ENCODE data around the gene RAB9B. TPM values are rescaled to one million over a fixed set of nuclear protein-coding genes. Genes with fewer than 3 reads are reported as not detected.
"Not testable (repeated sequence)": the region's sequence is repeated elsewhere in the genome, so short reads cannot be mapped to it uniquely, and the experiment has no call there.

Gene RAB9B
- polyA plus RNA-seq, 1 donor: 3.2 TPM

DNA sequence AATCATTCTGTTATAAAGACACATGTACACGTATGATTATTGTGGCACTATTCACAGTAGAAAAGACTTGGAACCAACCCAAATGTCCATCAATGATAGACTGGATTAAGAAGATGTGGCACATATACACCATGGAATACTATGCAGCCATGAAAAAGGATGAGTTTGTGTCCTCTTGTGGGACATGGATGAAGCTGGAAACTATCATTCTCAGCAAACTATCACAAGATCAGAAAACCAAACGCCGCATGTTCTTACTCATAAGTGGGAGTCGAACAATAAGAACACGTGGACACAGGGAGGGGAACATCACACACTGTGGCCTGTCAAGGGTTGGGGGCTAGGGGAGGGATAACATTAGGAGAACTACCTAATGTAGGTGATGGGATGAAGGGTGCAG lies 15.0 kb downstream of the RAB9B start:
- not testable (repeated sequence) for H3K4me3 ChIP-seq (ENCODE audit: low read length); H3K9me3 ChIP-seq (ENCODE audit: control insufficient read depth, low read depth, low read length); H3K36me3 ChIP-seq (ENCODE audit: control insufficient read depth, insufficient read depth, low read length); H3K27ac ChIP-seq (ENCODE audit: low read length); H3K27me3 ChIP-seq (ENCODE audit: control insufficient read depth, insufficient read depth, low read length); H3K4me1 ChIP-seq (ENCODE audit: control insufficient read depth, insufficient read depth, low read length); DNase-seq
- no CpG with 5 or more reads among the region's 5 CpGs for WGBS (ENCODE audit: insufficient coverage, low lambda C conversion rate)

DNA sequence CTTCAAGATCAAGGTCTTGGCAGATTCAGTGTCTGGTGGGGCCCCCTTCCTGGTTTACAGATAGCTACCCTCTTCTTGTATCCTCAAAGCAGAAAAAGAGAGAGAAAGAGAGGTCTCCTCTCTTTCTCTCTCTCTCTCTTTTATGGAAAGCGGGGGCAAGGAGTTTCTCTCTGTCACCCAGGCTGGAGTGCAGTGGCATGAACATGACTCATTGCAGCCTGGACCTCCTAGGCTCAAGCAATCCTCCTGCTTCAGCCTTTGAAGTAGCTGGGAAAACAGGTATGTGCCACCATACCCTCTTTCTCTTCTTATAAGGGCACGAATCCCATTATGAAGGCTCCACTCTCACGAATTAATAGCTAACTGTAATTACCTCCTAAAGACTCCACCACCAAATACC lies 20.2 kb downstream of the RAB9B start:
- Histone ChIP-seq H3K36me3 (ENCODE audit: control insufficient read depth, insufficient read depth, low read length) (no peaks in the 10 kb centered on the region), H3K4me3 (ENCODE audit: low read length) (no peak overlapping the region), H3K27me3 (ENCODE audit: control insufficient read depth, insufficient read depth, low read length) (no peaks in the 10 kb centered on the region), H3K9me3 (ENCODE audit: control insufficient read depth, low read depth, low read length) (no peaks in the 10 kb centered on the region), H3K27ac (ENCODE audit: low read length) (no peak overlapping the region), H3K4me1 (ENCODE audit: control insufficient read depth, insufficient read depth, low read length) (no peaks in the 10 kb centered on the region)
- no CpG with 5 or more reads among the region's 3 CpGs for WGBS (ENCODE audit: insufficient coverage, low lambda C conversion rate)
- peak in 1 of 2 donors; percentile 6 for DNase-seq

DNA sequence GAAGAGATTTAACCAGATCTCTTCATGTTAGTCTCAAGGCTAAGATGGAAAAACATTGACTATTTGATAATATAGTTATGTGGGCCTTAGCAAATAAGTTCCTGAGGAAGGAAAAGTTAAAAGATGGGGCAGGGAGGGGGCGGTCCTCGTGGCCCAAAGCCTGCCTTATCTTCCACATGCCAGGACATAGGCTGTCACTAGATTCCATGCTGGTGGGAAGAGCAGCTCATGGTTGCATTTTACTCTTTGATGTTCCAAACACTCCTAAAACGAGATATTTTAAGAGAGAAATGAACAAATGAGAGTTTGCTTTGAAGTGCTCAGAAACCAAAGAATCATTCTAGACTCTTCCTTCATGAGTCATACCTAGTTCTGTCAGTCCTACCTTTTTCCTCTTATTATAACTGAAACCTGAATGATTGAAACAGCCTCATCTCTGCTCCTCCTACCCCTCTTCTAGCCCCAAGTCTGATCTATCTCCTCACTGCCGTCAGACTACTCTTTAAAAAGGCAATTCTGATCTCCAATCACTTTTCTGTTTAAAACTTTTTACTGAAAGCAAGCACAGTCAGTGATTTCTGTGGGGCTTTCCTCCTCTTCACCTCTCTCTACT lies 25.1 kb downstream of the RAB9B start:
- WGBS (ENCODE audit: insufficient coverage, low lambda C conversion rate): no CpG with 5 or more reads among the region's 4 CpGs

DNA sequence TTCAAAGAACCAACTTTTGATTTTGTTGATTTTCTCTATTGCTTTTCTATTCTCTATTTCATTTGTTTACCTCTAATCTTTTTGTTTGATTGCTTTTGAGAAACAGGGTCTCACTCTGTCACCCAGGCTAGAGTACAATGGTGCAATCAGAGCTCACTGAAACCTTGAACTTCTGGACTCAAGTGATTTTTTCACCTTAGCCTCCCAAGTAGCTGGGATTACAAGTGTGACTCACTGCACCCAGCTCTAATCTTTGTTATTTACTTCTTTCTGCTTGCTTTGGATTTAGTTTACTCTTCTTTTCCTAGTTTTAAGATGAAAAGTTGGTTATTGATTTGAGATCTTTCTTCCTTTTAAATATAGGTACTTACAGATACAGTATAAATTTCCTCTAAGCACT lies 26.2 kb downstream of the RAB9B start:
- Histone ChIP-seq H3K9me3 (ENCODE audit: control insufficient read depth, low read depth, low read length) (no peaks in the 10 kb centered on the region), H3K27me3 (ENCODE audit: control insufficient read depth, insufficient read depth, low read length) (no peaks in the 10 kb centered on the region), H3K4me3 (ENCODE audit: low read length) (no peak overlapping the region), H3K4me1 (ENCODE audit: control insufficient read depth, insufficient read depth, low read length) (no peaks in the 10 kb centered on the region), H3K36me3 (ENCODE audit: control insufficient read depth, insufficient read depth, low read length) (no peaks in the 10 kb centered on the region), H3K27ac (ENCODE audit: low read length) (no peak overlapping the region)
- peak; percentile 12 to 50 for DNase-seq

More for the DNA sequence above, 25.1 kb downstream of the RAB9B start:
- H3K27ac ChIP-seq (ENCODE audit: low read length): no peak overlapping the region
- no peaks in the 10 kb centered on the region for H3K36me3 ChIP-seq (ENCODE audit: control insufficient read depth, insufficient read depth, low read length)
- H3K27me3 ChIP-seq (ENCODE audit: control insufficient read depth, insufficient read depth, low read length): no peaks in the 10 kb centered on the region
- H3K4me3 ChIP-seq (ENCODE audit: low read length): no peak overlapping the region
- no peaks in the 10 kb centered on the region for H3K4me1 ChIP-seq (ENCODE audit: control insufficient read depth, insufficient read depth, low read length)
- DNase-seq: no peak
- H3K9me3 ChIP-seq (ENCODE audit: control insufficient read depth, low read depth, low read length): no peaks in the 10 kb centered on the region

DNA sequence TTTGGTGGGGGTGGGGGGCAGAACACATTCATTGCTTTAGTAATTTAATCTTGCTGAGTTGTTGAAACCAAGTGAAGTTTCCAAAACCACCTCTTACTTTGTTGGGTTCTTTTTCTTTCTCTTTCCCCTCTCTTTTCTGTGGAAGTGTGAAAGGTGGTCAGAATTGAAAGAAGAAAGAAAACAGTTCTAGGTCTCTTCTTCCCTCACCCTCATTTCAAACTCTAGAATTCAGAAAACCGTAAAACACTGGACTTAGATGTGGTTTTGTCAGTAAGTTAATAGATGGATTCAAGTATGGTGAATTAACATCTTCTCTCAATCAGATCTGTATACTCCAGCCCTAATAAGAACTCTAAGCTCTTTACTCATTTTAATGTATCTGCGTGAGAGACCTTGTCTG lies 31.7 kb downstream of the RAB9B start:
- H3K4me3 ChIP-seq (ENCODE audit: low read length): no peak overlapping the region
- DNase-seq: no peak
- H3K27ac ChIP-seq (ENCODE audit: low read length): no peak overlapping the region
- H3K4me1 ChIP-seq (ENCODE audit: control insufficient read depth, insufficient read depth, low read length): no peaks in the 10 kb centered on the region
- no peaks in the 10 kb centered on the region for H3K27me3 ChIP-seq (ENCODE audit: control insufficient read depth, insufficient read depth, low read length)
- H3K9me3 ChIP-seq (ENCODE audit: control insufficient read depth, low read depth, low read length): no peaks in the 10 kb centered on the region
- no CpG with 5 or more reads among the region's 2 CpGs for WGBS (ENCODE audit: insufficient coverage, low lambda C conversion rate)
- H3K36me3 ChIP-seq (ENCODE audit: control insufficient read depth, insufficient read depth, low read length): no peaks in the 10 kb centered on the region

DNA sequence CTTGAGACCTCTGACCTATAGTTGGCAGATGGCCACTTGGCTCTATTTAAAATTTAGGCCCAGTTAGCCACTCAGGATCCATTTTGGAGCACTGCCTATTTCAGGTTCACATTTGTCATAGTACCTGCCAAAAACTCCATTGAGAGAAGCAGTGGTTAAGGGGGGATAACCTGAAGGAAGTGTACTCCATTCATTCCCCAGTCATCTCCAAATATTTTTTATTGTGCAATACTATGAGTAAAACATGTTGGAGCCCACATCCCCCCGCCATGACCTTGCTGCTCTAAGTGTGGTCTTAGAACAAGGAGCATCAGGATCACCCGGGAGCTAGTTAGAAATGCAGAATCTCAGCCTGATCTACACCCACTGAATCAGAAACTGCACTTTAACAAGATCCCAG lies 34.4 kb downstream of the RAB9B start:
- no CpG with 5 or more reads among the region's 2 CpGs for WGBS (ENCODE audit: insufficient coverage, low lambda C conversion rate)
- Histone ChIP-seq H3K4me3 (ENCODE audit: low read length) (no peak overlapping the region), H3K4me1 (ENCODE audit: control insufficient read depth, insufficient read depth, low read length) (no peaks in the 10 kb centered on the region), H3K9me3 (ENCODE audit: control insufficient read depth, low read depth, low read length) (no peaks in the 10 kb centered on the region), H3K27ac (ENCODE audit: low read length) (no peak overlapping the region), H3K27me3 (ENCODE audit: control insufficient read depth, insufficient read depth, low read length) (no peaks in the 10 kb centered on the region), H3K36me3 (ENCODE audit: control insufficient read depth, insufficient read depth, low read length) (no peaks in the 10 kb centered on the region)
- no peak for DNase-seq

DNA sequence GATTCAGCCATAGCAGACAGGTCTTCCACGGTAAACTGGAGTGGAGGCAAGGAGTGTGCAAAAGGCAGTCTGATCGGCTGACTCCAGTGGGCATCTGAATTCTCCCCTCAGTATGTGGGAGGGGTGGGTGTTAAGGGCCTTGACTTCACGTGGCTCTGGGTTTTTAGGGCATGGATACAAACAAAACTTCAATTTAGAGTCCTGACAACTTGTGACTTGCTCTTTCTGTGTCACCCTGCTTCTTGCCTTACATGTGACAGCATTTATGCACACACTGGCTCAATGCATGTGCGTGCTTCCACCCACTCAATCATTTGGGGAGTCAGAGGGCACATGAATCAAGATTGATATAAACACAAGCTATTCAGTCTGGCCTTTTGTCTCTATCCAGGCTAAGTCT lies 37.9 kb downstream of the RAB9B start:
- no CpG with 5 or more reads among the region's 4 CpGs for WGBS (ENCODE audit: insufficient coverage, low lambda C conversion rate)
- Histone ChIP-seq H3K4me1 (ENCODE audit: control insufficient read depth, insufficient read depth, low read length) (no peaks in the 10 kb centered on the region), H3K4me3 (ENCODE audit: low read length) (no peak overlapping the region), H3K27me3 (ENCODE audit: control insufficient read depth, insufficient read depth, low read length) (no peaks in the 10 kb centered on the region), H3K36me3 (ENCODE audit: control insufficient read depth, insufficient read depth, low read length) (no peaks in the 10 kb centered on the region), H3K9me3 (ENCODE audit: control insufficient read depth, low read depth, low read length) (no peaks in the 10 kb centered on the region), H3K27ac (ENCODE audit: low read length) (no peak overlapping the region)
- no peak for DNase-seq

DNA sequence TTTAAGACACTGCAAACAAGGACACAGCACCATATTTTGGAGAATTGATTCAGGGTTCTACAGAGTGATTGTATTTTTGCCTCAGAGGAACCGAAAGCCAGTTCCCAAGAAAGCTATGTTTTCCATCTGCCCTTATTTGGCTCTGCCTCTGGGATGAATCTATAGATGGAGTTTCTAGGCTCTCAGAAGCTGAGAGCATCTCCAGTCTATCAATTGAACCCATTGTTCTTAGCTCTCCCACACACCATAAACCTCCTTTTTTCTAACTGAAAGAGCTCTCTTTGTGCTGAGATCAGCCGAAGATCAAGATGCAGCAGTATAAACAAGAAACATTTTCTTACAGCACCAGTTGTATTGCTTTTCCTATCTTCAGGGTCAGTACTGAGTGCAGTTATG lies 38.5 kb downstream of the RAB9B start:
- no peaks in the 10 kb centered on the region for H3K36me3 ChIP-seq (ENCODE audit: control insufficient read depth, insufficient read depth, low read length)
- no peak overlapping the region for H3K27ac ChIP-seq (ENCODE audit: low read length)
- H3K4me3 ChIP-seq (ENCODE audit: low read length): no peak overlapping the region
- no peaks in the 10 kb centered on the region for H3K4me1 ChIP-seq (ENCODE audit: control insufficient read depth, insufficient read depth, low read length)
- H3K27me3 ChIP-seq (ENCODE audit: control insufficient read depth, insufficient read depth, low read length): no peaks in the 10 kb centered on the region
- no peaks in the 10 kb centered on the region for H3K9me3 ChIP-seq (ENCODE audit: control insufficient read depth, low read depth, low read length)
- DNase-seq: no peak
- no CpG with 5 or more reads among the region's 2 CpGs for WGBS (ENCODE audit: insufficient coverage, low lambda C conversion rate)

DNA sequence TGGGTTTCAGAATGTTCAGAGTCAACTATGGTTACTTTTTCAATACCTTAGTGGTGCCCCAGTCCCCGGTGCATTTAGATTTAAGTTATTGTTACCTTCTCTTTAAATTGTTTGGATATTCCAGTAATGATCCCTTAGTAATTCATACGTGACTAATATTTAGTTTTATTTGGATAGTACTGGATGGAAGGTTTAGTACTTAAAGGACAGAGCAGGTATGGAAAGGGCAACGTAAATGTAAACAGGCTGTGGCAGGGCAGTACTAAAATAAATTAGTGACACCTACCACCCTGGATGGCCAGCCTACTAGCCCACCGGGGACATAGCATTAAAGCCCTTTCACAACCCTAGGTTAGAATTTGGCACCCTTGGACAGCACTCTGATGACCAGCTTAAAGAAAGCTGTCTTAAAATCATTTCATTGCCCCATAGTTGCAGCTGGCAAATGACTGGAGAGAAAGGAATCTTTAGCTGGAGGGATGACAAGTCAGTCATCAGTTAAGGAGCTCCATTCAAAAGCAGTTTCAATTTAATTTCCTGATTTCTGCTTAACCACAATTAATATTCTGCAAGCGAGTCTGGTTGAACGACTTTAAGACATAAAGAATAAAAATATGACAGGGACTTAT lies 39.0 kb downstream of the RAB9B start:
- Histone ChIP-seq H3K27ac (ENCODE audit: low read length) (no peak overlapping the region), H3K36me3 (ENCODE audit: control insufficient read depth, insufficient read depth, low read length) (no peaks in the 10 kb centered on the region), H3K4me3 (ENCODE audit: low read length) (no peak overlapping the region), H3K9me3 (ENCODE audit: control insufficient read depth, low read depth, low read length) (no peaks in the 10 kb centered on the region), H3K27me3 (ENCODE audit: control insufficient read depth, insufficient read depth, low read length) (no peaks in the 10 kb centered on the region), H3K4me1 (ENCODE audit: control insufficient read depth, insufficient read depth, low read length) (no peaks in the 10 kb centered on the region)
- 95% methylated on average over 4 of the region's 6 CpGs for WGBS (ENCODE audit: insufficient coverage, low lambda C conversion rate)
- no peak for DNase-seq

DNA sequence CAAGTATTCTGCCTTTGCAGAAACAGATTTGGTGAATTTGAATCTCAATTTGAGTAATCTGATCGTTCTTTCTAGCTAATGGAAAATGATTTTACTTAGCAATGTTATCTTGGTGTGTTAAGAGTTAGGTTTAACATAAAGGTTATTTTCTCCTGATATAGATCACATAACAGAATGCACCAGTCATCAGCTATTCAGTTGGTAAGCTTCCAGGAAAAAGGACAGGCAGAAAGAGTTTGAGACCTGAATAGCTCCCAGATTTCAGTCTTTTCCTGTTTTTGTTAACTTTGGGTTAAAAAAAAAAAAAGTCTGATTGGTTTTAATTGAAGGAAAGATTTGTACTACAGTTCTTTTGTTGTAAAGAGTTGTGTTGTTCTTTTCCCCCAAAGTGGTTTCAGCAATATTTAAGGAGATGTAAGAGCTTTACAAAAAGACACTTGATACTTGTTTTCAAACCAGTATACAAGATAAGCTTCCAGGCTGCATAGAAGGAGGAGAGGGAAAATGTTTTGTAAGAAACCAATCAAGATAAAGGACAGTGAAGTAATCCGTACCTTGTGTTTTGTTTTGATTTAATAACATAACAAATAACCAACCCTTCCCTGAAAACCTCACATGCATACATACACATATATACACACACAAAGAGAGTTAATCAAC lies 40.1 kb downstream of the RAB9B start:
- no CpG with 5 or more reads among the region's 2 CpGs for WGBS (ENCODE audit: insufficient coverage, low lambda C conversion rate)

DNA sequence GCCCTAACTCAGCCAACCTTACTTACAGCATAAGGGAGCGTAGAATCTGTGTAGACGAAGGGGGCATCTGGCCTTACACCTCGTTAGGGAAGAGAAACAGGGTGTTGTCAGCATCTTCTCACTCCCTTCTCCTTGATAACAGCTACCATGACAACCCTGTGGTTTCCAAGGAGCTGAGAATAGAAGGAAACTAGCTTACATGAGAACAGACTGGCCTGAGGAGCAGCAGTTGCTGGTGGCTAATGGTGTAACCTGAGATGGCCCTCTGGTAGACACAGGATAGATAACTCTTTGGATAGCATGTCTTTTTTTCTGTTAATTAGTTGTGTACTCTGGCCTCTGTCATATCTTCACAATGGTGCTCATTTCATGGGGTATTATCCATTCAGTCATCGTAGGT lies 40.8 kb downstream of the RAB9B start:
- no peak for DNase-seq
- WGBS (ENCODE audit: insufficient coverage, low lambda C conversion rate): no CpG with 5 or more reads among the region's 4 CpGs
- H3K4me1 ChIP-seq (ENCODE audit: control insufficient read depth, insufficient read depth, low read length): no peaks in the 10 kb centered on the region

More for the DNA sequence above, 40.1 kb downstream of the RAB9B start:
- Histone ChIP-seq H3K4me3 (ENCODE audit: low read length) (no peak overlapping the region), H3K27ac (ENCODE audit: low read length) (no peak overlapping the region), H3K36me3 (ENCODE audit: control insufficient read depth, insufficient read depth, low read length) (no peaks in the 10 kb centered on the region), H3K4me1 (ENCODE audit: control insufficient read depth, insufficient read depth, low read length) (no peaks in the 10 kb centered on the region), H3K27me3 (ENCODE audit: control insufficient read depth, insufficient read depth, low read length) (no peaks in the 10 kb centered on the region), H3K9me3 (ENCODE audit: control insufficient read depth, low read depth, low read length) (no peaks in the 10 kb centered on the region)
- no peak for DNase-seq

More for the DNA sequence above, 40.8 kb downstream of the RAB9B start:
- H3K4me3 ChIP-seq (ENCODE audit: low read length): no peak overlapping the region
- H3K36me3 ChIP-seq (ENCODE audit: control insufficient read depth, insufficient read depth, low read length): no peaks in the 10 kb centered on the region
- H3K27me3 ChIP-seq (ENCODE audit: control insufficient read depth, insufficient read depth, low read length): no peaks in the 10 kb centered on the region
- no peaks in the 10 kb centered on the region for H3K9me3 ChIP-seq (ENCODE audit: control insufficient read depth, low read depth, low read length)
- no peak overlapping the region for H3K27ac ChIP-seq (ENCODE audit: low read length)
